GM10248 (cell line): ENCODE measurements around the gene CHIC2.

Experiments used
- CTCF ChIA-PET: fragments of 300-600 bp; sonication (Branson Sonifier 250); formaldehyde crosslinking; extraction: SDS; loops from one replicate; lab custom pipeline; 2021; ENCODE audit warnings: antibody characterized with exemption; lab: Yijun Ruan, JAX
- POLR2A ChIA-PET: fragments of 350-650 bp; sonication (Branson Sonifier 250); formaldehyde crosslinking; extraction: SDS; loops from one replicate; lab custom pipeline; 2020; ENCODE audit warnings: antibody characterized with exemption; lab: Yijun Ruan, JAX
- DNase-seq: peaks from one replicate; pipeline ENCODE4 v3.0.0; 2012; ENCODE audit errors: extremely low spot score
- CTCF ChIP-seq: IDR thresholded peaks from 2 replicates; pipeline ENCODE4 v1.5.1; 2012; ENCODE audit warnings: mild to moderate bottlenecking, low read depth; ENCODE audit errors: extremely low read depth, missing control alignments, control extremely low read depth

The CHIC2 gene

GRCh38 chr4:54092405-54093323, 28.3 kb upstream of the CHIC2 start:
- DNase-seq, result no peak
- TF ChIP-seq CTCF, result no peak
- ChIA-PET POLR2A (no interaction called here), CTCF (interaction anchor here (0.9 to 1.9 kb wide), 3 partner anchors 141 to 185 kb away, joined by 3 to 4 read pairs (median 4); no protein-coding TSS in a partner anchor)

- DNase-seq, result peak; percentile 80
- TF ChIP-seq CTCF, result no peak
- ChIA-PET POLR2A (no interaction called here), CTCF (no interaction called here)
Observed at GRCh38 chr4:54091637-54092404, 27.4 kb upstream of the CHIC2 start.

GRCh38 chr4:54090804-54091623, 26.6 kb upstream of the CHIC2 start:
- POLR2A ChIA-PET, result no interaction called here
- CTCF ChIA-PET, result interaction anchor here (1.5 kb wide), 1 partner anchor 18 kb away, joined by 3 read pairs; no protein-coding TSS in a partner anchor
- DNase-seq, result peak; percentile 59
- no peak for TF ChIP-seq CTCF

GRCh38 chr4:54090404-54090803, 26.0 kb upstream of the CHIC2 start:
- TF ChIP-seq CTCF, result no peak
- no peak for DNase-seq
- CTCF ChIA-PET, result interaction anchor here (1.5 kb wide), 1 partner anchor 19 kb away, joined by 3 read pairs; no protein-coding TSS in a partner anchor
- POLR2A ChIA-PET, result no interaction called here

- ChIA-PET POLR2A (no interaction called here), CTCF (interaction anchor here (1.1 to 1.5 kb wide), 2 partner anchors 19 to 129 kb away, joined by 3 read pairs; no protein-coding TSS in a partner anchor)
- no peak for DNase-seq
- no peak for TF ChIP-seq CTCF
Observed at GRCh38 chr4:54089875-54090274, 25.5 kb upstream of the CHIC2 start.

GRCh38 chr4:54085284-54085683, 20.9 kb upstream of the CHIC2 start:
- TF ChIP-seq CTCF, result no peak
- no peak for DNase-seq
- ChIA-PET POLR2A (no interaction called here), CTCF (interaction anchor here (0.7 to 1.8 kb wide), 5 partner anchors 10 to 890 kb away, joined by 3 to 6 read pairs (median 3); no protein-coding TSS in a partner anchor)
